ENCODE measurements around the gene SIM2.

SIM2 gene

GRCh38 chr21:36754241-36754898, 55.5 kb downstream of the SIM2 start:
- Mint-ChIP-seq H3K9me3 (no peaks in the 10 kb centered on the region), H3K4me3 (no peak overlapping the region), H3K27ac (no peak overlapping the region), H3K4me1 (peaks cover 4% of the 10 kb centered on the region), H3K36me3 (no peaks in the 10 kb centered on the region), H3K27me3 (peaks cover 14% of the 10 kb centered on the region)
- no peak for DNase-seq
- CTCF ChIA-PET: interaction anchor here (0.6 kb wide), 1 partner anchor 118 kb away, joined by 3 read pairs; no protein-coding TSS in a partner anchor

DNA sequence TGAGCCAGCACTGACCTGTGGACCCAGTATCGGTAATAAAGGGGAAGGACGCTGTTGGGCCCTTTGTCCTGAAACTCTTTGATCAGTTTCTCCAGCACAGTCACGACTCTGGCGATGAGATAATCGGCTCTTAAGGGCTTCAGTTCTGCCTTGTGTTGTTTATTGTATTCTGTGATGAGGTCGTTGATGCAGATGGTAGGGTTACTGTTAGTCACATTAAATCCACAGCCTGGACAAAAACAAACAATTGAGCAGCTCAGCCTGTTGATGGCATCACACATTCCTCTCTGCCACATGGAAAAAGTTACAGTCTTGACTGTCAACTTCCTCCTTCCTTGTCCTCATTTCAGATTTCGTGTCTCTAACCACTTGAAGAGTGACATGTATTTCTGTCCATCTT, 57.6 kb downstream of the SIM2 start:
- DNase-seq: no peak

GRCh38 chr21:36757196-36757595, 58.3 kb downstream of the SIM2 start:
- CTCF ChIA-PET: interaction anchor here (1.1 to 1.8 kb wide), 2 partner anchors 126 to 253 kb away, joined by 3 to 4 read pairs; no protein-coding TSS in a partner anchor
- Mint-ChIP-seq H3K9me3 (no peaks in the 10 kb centered on the region), H3K27me3 (no peaks in the 10 kb centered on the region), H3K27ac (no peak overlapping the region), H3K4me1 (peaks cover 8% of the 10 kb centered on the region), H3K4me3 (no peak overlapping the region), H3K36me3 (no peaks in the 10 kb centered on the region)
- DNase-seq: no peak

More for the DNA sequence above, 57.6 kb downstream of the SIM2 start:
- Mint-ChIP-seq H3K4me3 (no peak overlapping the region), H3K27me3 (peaks cover under 1% of the 10 kb centered on the region), H3K27ac (no peak overlapping the region), H3K4me1 (peaks cover 8% of the 10 kb centered on the region), H3K36me3 (no peaks in the 10 kb centered on the region), H3K9me3 (no peaks in the 10 kb centered on the region)
- CTCF ChIA-PET: interaction anchor here (1.8 kb wide), 1 partner anchor 254 kb away, joined by 4 read pairs; no protein-coding TSS in a partner anchor

DNA sequence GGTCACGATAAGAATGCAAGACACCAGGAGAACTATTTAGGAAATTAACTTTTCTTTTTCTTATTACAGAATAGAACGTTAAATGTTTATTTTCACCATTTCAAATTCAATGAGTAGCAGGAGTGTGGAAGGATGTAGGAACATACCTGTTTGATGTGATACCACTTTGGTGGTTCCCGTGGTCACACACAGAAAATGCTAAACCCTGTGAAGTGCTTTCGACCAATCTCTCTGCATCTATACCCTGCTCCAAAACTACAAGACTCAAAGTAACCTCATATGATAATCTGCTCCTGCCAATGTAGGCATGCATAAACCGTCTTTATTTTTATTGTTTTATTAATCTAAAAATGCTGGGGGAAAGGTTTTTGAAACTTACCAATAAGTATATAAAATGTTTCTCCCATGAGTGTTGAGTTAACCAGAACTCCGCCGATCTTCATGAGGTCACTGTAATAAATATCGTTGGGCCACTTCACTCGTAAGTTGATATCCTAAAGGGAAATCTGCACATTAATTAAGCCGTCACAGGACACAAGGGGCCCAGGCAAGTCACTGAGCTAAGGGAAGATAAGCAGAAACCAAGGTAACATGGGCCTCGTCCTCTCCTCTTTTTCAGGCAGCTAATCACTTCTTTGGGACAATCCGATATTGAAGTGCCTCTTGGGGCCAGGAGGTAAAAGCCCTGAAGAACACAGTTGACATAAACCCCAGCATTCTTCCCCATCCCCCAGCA, 60.6 kb downstream of the SIM2 start:
- no peak overlapping the region for H3K27ac Mint-ChIP-seq
- H3K27me3 Mint-ChIP-seq: no peaks in the 10 kb centered on the region
- no peaks in the 10 kb centered on the region for H3K9me3 Mint-ChIP-seq
- CTCF ChIA-PET: interaction anchor here (0.6 kb wide), 1 partner anchor 375 kb away, joined by 3 read pairs; no protein-coding TSS in a partner anchor
- H3K36me3 Mint-ChIP-seq: no peaks in the 10 kb centered on the region
- no peak for DNase-seq
- peaks cover 8% of the 10 kb centered on the region for H3K4me1 Mint-ChIP-seq
- H3K4me3 Mint-ChIP-seq: no peak overlapping the region

GRCh38 chr21:36761685-36762084, 62.8 kb downstream of the SIM2 start:
- Mint-ChIP-seq H3K27me3 (no peaks in the 10 kb centered on the region), H3K9me3 (no peaks in the 10 kb centered on the region), H3K36me3 (no peaks in the 10 kb centered on the region), H3K4me3 (no peak overlapping the region), H3K4me1 (peaks cover 8% of the 10 kb centered on the region), H3K27ac (no peak overlapping the region)
- CTCF ChIA-PET: no interaction called here
- no peak for DNase-seq

- no peaks in the 10 kb centered on the region for H3K27me3 Mint-ChIP-seq
- H3K4me1 Mint-ChIP-seq: peaks cover 8% of the 10 kb centered on the region
- H3K4me3 Mint-ChIP-seq: no peak overlapping the region
- DNase-seq: no peak
- CTCF ChIA-PET: no interaction called here
- H3K27ac Mint-ChIP-seq: no peak overlapping the region
- no peaks in the 10 kb centered on the region for H3K9me3 Mint-ChIP-seq
- no peaks in the 10 kb centered on the region for H3K36me3 Mint-ChIP-seq
Observed at GRCh38 chr21:36762642-36763041, 63.7 kb downstream of the SIM2 start.

- no peaks in the 10 kb centered on the region for H3K27me3 Mint-ChIP-seq
- H3K27ac Mint-ChIP-seq: no peak overlapping the region
- H3K9me3 Mint-ChIP-seq: no peaks in the 10 kb centered on the region
- CTCF ChIA-PET: no interaction called here
- H3K36me3 Mint-ChIP-seq: no peaks in the 10 kb centered on the region
- DNase-seq: no peak
- H3K4me1 Mint-ChIP-seq: peaks cover 8% of the 10 kb centered on the region
- H3K4me3 Mint-ChIP-seq: no peak overlapping the region
Observed at GRCh38 chr21:36763305-36763704, 64.4 kb downstream of the SIM2 start.

DNA sequence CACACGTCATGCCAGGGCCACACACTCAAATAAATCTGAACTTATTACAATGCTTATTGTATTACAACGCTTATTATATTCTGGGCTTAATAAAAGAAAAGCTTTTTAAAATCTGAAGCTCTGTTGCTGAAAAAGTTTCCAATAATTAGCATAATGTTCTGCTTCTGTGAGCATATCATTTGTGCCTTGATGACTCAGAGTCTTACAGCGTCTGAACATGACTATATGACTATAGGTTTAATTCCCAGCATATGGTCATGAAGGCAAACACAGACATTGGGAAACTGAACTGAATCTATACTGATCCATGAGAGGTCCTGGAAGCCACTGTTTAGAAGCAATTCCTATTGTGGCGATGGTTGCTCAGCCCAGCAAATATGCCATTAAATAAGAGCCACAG, 66.3 kb downstream of the SIM2 start:
- no peaks in the 10 kb centered on the region for H3K27me3 Mint-ChIP-seq
- no peaks in the 10 kb centered on the region for H3K9me3 Mint-ChIP-seq
- no peaks in the 10 kb centered on the region for H3K4me1 Mint-ChIP-seq
- DNase-seq: no peak
- no peaks in the 10 kb centered on the region for H3K36me3 Mint-ChIP-seq
- no peak overlapping the region for H3K4me3 Mint-ChIP-seq
- no peak overlapping the region for H3K27ac Mint-ChIP-seq
- CTCF ChIA-PET: no interaction called here

DNA sequence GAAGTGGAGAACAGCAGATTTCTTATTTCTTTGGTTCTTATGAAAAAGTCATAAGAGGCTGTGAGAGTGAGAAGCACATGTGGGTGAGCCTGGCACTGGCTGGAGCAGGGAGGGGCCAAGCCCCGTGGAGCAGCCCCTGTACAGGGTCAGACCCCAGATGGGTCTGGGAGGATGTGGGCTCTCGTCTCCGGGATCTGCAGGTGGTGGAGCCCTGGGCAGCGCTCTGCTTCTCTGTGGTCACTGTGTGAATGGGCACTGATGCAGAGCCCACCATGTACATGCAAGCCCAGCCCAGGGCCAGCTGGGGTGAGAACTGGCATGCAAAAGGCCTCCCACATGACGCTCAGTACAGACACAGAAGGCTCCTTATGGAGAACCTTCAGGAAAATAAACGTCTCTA, 67.6 kb downstream of the SIM2 start:
- DNase-seq: no peak
- CTCF ChIA-PET: no interaction called here
- Mint-ChIP-seq H3K9me3 (no peaks in the 10 kb centered on the region), H3K36me3 (no peaks in the 10 kb centered on the region), H3K27me3 (no peaks in the 10 kb centered on the region), H3K4me1 (no peaks in the 10 kb centered on the region), H3K27ac (no peak overlapping the region), H3K4me3 (no peak overlapping the region)

- no peaks in the 10 kb centered on the region for H3K4me1 Mint-ChIP-seq
- CTCF ChIA-PET: no interaction called here
- no peaks in the 10 kb centered on the region for H3K9me3 Mint-ChIP-seq
- H3K27me3 Mint-ChIP-seq: no peaks in the 10 kb centered on the region
- no peaks in the 10 kb centered on the region for H3K36me3 Mint-ChIP-seq
- no peak for DNase-seq
- H3K27ac Mint-ChIP-seq: no peak overlapping the region
- H3K4me3 Mint-ChIP-seq: no peak overlapping the region
Observed at GRCh38 chr21:36767096-36767495, 68.2 kb downstream of the SIM2 start.

DNA sequence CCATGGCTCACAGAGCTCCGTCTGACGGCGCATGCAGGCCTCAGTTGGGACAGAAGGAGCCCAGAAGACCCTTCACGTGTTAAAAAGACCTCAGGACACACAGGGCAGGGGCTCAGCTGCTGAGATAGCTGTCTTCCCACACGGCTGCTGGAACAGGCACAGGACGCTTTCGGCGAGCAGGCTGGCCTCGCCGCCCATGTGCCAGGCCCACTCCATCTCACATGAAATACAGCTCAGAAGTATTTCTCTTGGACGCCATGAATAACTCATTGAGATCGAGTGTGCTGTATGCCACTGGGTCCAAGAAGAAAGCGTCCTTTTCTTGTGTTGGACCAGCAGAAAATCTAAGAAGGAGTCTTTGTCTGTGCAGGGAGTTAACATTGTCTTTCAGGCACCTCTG, 69.6 kb downstream of the SIM2 start:
- no peaks in the 10 kb centered on the region for H3K9me3 Mint-ChIP-seq
- no peak for DNase-seq
- CTCF ChIA-PET: no interaction called here

DNA sequence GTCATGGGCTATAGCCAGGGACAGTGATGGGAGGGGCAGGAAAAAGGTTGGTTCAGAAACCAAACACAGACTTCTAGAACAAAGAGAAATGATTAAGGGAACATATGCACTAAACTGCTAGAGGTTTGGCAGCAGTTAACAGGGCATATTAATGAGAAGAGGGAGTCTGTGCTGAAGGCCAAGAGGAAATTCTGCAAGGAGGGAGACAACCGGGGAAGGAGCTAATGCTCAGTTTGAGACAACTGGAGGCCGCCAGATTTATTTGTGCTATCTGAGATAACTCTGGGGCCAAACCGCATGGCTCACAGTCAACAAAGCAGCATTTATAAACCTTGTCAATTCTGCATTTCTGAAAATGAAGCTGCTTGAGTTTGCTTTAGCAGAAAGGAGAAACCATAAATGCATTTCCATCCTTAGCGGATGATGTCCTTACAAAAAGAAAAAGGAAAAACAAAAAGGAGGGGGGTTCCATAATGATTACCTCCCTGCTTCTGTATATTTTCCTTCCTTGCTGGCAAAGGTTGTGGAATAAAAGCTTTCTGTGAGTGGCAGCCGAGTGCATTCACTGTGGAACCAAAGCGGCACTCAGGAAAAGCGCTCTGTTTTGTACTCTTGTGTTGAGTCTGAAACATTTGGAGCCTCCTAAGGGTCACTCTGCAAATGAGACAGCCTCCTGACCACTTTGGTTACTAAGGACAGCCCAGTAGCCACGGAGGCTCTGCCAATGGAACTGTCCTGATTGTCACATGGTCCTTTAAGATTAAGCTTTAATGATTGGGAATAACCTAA, 70.3 kb downstream of the SIM2 start:
- no peak overlapping the region for H3K4me3 Mint-ChIP-seq
- no peak overlapping the region for H3K27ac Mint-ChIP-seq
- no peak for DNase-seq
- CTCF ChIA-PET: no interaction called here
- no peaks in the 10 kb centered on the region for H3K4me1 Mint-ChIP-seq
- H3K27me3 Mint-ChIP-seq: no peaks in the 10 kb centered on the region
- no peaks in the 10 kb centered on the region for H3K36me3 Mint-ChIP-seq
- no peaks in the 10 kb centered on the region for H3K9me3 Mint-ChIP-seq

More for the DNA sequence above, 69.6 kb downstream of the SIM2 start:
- H3K27me3 Mint-ChIP-seq: no peaks in the 10 kb centered on the region
- no peaks in the 10 kb centered on the region for H3K4me1 Mint-ChIP-seq
- no peaks in the 10 kb centered on the region for H3K36me3 Mint-ChIP-seq
- no peak overlapping the region for H3K4me3 Mint-ChIP-seq
- no peak overlapping the region for H3K27ac Mint-ChIP-seq

GRCh38 chr21:36773117-36773516, 74.2 kb downstream of the SIM2 start:
- Mint-ChIP-seq H3K27me3 (no peaks in the 10 kb centered on the region), H3K27ac (no peak overlapping the region), H3K9me3 (no peaks in the 10 kb centered on the region), H3K4me1 (no peaks in the 10 kb centered on the region), H3K36me3 (no peaks in the 10 kb centered on the region), H3K4me3 (no peak overlapping the region)
- no peak for DNase-seq
- CTCF ChIA-PET: interaction anchor here (0.6 kb wide), 1 partner anchor 314 kb away, joined by 3 read pairs; no protein-coding TSS in a partner anchor

GRCh38 chr21:36773995-36774394, 75.1 kb downstream of the SIM2 start:
- CTCF ChIA-PET: no interaction called here

More at GRCh38 chr21:36773995-36774394, 75.1 kb downstream of the SIM2 start:
- no peak for DNase-seq
- no peak overlapping the region for H3K27ac Mint-ChIP-seq
- no peaks in the 10 kb centered on the region for H3K27me3 Mint-ChIP-seq
- no peaks in the 10 kb centered on the region for H3K4me1 Mint-ChIP-seq
- no peaks in the 10 kb centered on the region for H3K9me3 Mint-ChIP-seq
- H3K4me3 Mint-ChIP-seq: no peak overlapping the region
- H3K36me3 Mint-ChIP-seq: no peaks in the 10 kb centered on the region
